HL-60/S4 treated with phorbol 12-myristate 13-acetate at 8.2 ng/mL for 4 days and 3 days (cell line): ENCODE results near the gene BAIAP2.

Experiments
- in situ Hi-C: fragments of 300-500 bp; cut with MboI; formaldehyde crosslinking; loops from 2 replicates; pipeline ENCODE4 v1.15.0; 2022; ENCODE audit warnings: low sequenced_read_pairs

Gene BAIAP2

GRCh38 chr17:81164371-81165245 lies 129.7 kb downstream of the BAIAP2 start:
- in situ Hi-C loops, result no loop called here

DNA sequence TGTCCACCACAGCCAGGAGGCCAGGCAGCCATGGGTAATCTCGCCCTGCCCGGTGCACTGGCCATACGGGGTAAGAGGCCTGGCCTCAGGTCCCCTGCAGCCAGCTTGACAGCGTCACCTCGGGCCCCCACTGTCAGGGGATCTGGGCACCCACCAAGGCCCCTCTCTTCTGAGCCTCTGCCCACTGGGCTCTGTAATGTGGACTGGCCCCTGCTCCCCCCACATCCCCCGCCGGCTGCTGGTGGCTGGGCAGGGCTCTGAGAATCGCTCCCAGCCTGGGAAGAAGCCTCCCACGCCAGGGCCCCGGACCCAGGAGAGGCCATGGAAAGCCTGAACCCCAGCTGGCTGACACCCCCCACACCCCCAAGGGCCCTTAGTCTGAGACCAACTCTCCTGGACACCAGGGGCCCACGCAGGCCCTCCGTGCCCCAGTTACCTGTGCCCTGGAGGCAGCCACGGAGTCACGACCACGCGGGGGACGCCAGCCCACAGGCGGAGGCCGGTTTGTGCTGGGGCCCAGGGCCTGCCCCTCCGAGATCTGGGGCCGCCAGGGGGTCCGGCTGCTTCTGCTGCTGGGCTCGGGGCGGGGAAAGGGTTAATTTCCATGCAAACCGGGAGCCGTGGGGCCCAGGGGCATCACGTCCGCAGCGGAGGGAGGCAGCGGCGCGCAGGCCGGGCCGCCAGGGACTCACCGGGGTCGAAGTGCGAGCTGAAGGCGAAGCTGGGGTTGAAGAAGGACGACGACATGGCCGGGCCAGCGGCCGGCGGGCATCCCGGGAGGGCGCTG lies 130.5 kb downstream of the BAIAP2 start, which contains the start of gene PVALEF:
PVALEF (plus strand) TSS at position 262 of the 787 bp plus-strand sequence. CDS start 15,720 bp downstream, outside the sequence.
- in situ Hi-C loops, result no loop called here

GRCh38 chr17:81166033-81166492 lies 131.1 kb downstream of the BAIAP2 start, which contains the start of gene AATK:
Gene AATK (minus strand): TSS chr17:81166221. CDS start chr17:81165992, 229 bp downstream.
- in situ Hi-C loops, result no loop called here
